NCI-H146 (cell line): Measurements from ENCODE around the gene IL32.

Experiments used
- DNase-seq: peaks from one replicate; lab custom pipeline; 2025; lab: John Stamatoyannopoulos, UW

The IL32 gene

DNA sequence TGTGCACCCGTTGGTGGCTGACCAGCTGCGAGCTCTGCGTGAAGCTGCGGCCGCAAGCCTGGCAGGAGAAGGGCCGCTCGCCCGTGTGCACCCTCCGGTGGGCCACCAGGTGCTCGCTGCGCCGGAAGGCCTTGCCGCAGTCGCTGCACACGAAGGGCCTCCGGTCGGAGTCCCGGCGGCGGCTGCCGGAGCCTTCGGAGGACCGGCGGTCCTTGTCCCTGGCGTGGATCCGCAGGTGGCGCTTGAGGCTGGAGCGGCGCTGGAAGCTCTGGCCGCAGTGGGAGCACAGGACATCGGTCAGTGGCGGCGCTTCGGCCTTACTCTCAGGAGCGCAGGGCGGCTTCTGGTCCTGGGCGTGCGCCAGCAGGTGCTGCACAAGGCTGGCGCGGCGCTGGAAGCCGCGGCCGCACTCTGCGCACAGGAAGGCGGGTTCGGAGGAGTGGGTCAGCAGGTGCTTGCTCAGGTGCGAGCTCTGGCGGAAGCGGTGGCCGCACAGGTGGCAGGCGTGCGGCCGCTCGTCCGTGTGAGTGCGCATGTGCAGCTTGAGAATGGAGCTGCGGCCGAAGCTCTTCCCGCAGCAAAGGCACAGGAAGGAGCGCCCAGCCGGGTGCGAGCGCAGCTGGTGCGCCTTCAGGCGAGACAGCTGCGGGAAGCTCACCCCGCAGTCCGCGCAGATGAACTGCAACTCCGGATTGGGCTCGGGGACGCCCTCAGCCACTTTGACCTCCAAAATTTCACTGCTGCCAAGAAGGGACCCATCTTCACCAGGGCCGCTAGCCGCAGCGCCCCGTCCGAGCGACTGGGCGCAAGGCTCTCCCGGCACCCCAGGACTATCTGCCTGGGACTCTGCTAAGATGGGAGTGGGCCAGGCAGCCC lies 24.5 kb downstream of the IL32 start:
- peak; percentile 24 for DNase-seq

DNA sequence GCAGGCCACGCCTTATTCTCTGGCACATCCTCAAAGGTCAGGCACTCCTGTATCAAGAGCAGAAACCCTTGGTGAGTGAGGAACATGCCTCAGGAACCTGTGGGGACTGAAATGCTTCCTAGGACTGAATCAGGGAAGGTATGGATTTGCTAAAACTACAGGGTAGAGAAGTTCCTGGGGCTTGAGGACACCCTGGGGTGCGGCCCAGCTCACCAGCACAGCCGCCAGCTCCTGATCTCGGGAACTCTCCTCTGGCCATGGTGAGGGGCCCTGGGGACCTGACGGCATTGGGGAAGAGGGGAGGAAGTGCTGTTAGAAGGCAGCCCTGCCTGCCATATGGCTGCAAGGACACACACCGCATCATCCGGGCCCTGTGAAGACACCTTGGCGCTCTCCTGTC lies 26.1 kb downstream of the IL32 start:
- no peak for DNase-seq

DNA sequence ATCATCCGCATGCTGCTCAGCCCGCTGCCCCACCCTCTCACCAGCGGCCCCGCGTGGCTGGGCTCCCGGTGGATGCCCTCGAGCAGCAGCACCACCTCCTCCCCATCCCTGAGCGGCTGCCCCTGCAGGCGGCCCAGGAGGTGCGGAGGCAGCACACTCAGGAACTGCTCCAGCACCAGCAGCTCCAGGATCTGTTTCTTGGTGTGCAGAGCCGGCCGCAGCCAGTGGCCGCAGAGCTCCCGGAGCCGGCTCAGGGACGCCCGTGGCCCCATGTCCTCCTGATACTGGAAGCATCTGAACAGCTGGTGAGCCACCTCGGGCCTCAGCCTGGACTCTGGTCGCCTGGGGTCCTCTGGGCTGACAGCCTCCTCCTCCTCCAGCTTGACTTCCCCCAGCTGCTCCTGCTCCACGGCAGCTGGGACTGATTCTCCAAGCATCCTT lies 27.1 kb downstream of the IL32 start:
- peak; percentile 54 for DNase-seq

DNA sequence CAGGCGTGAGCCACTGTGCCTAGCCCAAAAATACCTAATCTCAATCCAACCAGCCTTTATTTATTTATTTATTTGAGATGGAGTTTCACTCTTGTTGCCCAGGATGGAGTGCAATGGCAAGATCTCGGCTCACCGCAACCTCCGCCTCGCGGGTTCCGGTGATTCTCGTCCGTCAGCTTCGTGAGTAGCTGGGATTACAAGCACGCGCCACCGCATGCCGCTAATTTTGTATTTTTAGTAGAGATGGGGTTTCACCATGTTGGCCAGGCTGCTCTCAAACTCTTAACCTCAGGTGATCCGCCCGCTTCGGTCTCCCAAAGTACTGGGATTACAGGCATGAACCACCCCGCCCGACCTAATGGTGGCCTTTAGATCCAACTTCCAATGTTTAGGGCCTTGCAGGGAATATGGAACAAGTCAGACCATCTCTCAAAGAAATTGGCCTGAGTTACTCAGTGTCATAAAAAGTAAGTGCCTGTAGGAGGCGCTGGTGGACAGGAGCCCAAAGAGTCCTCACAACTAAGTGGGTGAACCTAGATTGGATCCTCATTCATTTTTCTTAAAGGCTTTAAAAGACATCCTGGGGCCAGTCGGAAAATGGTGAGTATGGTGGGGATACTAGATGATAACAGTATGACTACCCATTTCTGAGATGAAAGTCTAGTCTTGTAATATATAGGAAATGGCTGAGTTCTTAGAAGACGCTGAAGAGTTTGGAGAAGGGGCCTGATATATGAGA lies 29.0 kb downstream of the IL32 start:
- peak; percentile 56 for DNase-seq

DNA sequence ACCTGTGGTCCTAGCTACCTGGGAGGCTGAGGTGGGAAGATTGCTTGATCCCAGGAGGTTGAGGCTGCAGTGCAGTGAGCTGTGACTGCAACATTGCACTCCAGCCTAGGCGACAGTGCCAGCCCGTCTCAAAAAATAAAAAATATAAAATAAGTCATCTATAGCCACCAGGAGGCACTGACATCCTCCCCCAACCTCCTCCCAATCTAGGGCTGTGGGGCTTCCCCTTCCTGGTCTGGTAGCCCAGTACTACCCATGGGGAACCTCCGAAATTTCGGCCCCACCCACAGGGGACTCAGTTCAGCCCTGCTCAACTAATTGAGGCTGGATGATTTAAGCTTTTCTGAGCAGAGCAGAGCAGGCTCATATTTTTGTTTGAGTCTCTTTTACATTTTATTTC lies 30.4 kb downstream of the IL32 start:
- DNase-seq: no peak

DNA sequence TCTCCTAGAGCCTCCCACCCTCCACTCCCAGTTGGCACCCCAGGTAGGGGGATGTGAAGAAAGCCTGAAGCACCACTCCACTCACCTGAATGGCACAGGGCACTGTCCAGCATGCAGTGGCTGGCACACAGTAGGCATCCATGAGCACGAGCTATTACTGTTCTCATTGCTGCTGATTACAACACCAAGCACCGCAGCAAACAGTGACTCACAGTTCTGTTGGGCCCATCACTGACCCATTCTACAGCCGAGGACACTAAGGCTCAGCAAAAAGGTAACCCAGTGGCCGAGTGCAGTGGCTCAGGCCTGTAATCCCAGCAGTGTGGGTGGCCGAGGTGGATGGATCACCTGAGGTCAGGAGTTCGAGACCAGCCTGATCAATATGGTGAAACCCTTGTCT lies 30.9 kb downstream of the IL32 start:
- no peak for DNase-seq

DNA sequence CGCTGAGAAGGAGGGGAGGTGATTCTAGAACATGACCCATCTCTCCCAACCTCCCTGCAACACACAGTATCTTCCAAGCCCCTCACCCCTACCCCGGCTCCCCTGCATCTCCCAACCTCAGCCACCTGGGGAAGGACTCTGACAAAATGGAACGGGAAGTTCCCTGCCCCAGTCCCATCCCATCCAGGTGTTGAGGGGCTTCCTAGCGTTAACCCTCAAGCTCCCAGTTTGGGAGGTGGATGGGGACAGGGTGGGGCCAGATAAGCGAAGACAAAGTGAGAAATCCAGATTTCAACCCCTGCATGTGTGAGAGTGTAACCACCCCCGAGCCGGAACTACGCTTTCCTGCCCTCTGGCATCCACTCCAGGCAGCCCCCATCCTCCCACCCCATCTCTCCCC lies 31.8 kb downstream of the IL32 start:
- DNase-seq: no peak

DNA sequence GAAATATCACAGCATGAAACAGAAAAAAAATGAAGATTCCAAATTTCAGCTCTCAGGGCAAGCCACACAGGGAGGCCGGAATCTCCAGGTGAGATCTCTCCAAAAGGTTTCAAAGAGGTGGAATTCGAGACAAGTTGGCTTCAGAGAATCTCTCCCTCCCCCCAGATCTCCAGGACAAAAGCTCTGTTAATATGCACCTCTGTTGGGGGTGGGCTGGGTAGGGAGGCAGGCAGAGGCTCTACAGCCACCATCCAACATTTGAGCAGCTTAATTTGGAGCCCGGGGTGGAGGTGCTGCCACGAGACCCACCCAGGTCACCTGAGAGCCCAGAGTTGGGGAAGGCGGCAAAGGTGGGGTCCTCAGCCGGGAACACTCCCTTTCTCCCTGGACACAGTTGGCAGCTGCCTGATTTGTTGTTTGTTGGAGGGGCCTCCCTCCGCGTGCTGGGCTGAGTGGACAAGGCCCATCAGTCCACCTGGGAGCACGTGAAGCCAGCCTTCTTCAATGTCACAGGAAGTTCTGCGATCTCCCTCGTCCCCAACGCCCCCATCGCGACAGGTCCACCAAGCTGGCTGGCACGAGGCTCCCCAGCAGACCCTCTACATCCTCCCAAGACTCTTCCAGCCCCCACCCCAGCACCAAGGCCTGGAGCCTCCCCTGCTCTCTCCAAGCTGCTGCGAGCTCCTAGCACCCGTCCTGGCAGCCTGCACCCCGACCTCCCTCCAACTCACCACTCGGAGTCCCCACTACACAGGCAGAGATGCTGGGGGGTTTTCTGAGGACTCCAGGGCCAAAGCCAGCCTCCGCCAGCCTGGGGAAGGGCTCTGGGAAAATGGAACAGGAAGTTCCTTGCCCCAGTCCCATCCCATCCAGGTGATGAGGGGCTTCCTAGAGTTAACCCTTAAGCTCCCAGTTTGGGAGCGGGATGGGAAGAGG lies 33.3 kb downstream of the IL32 start, which contains the start of gene ZSCAN10:
ZSCAN10 (minus strand) TSS at position 836 of the 936 bp plus-strand sequence. CDS start 6,357 bp downstream, outside the sequence.
- DNase-seq: no peak

DNA sequence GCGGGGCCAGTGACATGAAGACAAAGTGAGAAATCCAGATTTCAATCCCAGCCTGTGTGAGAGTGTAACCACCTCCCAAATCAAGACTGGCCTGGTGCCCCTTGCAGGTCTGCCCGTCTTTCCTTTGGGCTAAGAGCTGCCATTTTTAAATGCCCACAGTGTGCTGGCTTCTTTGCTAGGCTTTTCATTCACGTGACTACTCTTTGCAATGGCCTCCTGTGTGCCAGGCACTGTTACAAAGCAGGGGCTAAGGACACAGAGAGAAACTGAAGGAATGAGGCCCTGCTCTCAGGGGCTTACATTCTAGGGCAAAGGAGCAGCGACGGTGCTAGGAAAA lies 33.9 kb downstream of the IL32 start:
- no peak for DNase-seq

DNA sequence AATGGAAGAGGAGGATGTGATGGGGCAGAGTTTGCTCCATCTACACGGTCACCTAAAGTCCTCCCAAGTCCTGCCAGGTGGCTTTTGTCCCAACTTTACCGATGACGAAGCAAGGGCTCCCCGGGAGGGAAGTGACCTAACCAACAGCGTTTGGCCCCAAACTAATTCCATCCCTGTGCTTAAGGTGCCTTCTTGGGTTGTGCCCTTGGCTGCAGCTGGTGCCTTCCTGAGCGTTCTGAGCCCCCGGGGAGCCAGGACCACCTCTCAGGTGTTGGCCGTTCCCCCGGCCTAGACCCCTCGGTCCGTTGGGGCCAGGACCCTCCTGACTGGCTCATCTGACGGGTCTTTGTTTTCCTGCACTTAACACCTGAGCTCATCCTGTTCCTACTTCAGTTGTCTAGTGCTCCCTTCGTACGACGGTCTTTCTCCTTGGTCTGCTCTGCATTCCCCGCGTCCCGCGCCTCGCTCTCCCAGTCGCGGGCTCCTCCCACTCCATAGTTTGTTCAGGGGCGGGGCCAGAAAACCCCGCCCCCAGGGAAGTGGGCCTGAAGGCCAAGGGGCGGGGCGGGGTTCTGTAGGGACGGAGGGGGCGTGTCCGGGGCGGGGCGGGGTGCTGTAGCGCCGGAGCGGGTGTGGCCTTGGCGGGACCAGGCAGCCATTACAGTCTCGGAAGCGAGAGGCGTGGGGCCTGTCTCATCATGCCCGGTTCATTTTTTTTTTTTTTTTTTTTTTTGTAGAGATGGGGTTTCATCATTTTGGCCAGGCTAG lies 34.5 kb downstream of the IL32 start:
- DNase-seq: peak; percentile 98

DNA sequence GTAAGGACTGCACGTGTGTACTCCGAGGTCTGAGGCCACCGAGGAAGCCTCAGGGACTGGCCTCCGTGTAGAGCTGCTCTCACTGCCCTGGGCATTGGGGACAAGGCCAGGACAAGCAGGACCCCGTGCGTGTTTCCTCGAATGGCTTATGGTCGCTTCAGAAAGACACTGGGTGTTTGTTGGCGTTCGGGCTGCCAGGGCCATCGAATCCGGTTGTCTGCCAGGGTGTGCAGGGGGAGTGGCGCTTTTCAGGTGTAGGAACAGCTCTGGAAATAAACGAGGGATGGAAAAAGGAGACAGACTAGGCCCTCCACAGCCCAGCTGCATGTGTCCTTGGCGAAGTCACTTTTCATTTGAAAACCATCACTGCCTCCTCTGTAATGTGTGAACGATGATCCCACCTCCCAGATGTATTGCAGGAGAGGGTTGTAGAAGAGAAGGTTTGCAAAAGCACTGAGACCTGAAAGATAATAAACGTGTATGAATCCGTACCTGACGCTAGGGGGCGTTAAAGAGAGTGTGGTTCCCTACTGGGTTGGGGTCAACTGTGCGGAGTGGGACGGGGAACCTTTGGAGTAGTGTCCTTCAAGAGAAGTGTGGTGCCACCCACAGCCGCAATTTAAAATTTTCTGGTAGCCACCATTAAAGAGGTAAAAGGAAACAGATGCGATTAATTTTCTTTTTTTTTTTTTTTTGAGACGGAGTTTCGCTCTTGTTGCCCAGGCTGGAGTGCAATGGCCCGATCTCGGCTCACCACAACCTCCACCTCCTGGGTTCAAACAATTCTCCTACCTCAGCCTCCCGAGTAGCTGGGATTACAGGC lies 35.8 kb downstream of the IL32 start:
- peak; percentile 40 for DNase-seq

DNA sequence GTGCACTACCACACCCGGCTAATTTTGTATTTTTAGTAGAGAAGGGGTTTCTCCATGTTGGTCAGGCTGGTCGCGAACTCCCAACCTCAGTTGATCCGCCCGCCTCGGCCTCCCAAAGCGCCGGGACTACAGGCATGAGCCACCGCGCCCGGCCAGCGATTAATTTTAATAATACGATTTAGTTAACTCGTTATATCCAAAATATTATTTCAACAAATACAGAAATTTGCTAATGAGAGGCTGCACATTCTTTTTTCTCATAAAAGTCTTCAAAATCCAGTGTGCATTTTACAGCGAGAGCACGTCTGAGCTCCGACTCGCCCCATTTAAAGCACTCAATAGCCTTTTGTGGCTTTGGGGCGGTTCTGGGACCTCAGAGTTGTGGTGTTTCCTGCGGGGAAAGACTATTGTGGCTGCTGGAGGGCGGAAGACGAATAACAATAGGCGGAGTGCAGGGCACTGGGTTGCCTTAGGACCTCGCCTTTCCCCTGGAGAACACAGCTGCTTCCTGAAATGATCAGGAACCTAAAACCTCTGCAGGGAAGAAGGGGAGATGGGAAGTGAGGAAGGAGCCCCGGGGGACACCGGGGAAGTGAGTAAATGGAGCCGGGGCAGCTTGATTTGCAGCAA lies 36.5 kb downstream of the IL32 start:
- no peak for DNase-seq

DNA sequence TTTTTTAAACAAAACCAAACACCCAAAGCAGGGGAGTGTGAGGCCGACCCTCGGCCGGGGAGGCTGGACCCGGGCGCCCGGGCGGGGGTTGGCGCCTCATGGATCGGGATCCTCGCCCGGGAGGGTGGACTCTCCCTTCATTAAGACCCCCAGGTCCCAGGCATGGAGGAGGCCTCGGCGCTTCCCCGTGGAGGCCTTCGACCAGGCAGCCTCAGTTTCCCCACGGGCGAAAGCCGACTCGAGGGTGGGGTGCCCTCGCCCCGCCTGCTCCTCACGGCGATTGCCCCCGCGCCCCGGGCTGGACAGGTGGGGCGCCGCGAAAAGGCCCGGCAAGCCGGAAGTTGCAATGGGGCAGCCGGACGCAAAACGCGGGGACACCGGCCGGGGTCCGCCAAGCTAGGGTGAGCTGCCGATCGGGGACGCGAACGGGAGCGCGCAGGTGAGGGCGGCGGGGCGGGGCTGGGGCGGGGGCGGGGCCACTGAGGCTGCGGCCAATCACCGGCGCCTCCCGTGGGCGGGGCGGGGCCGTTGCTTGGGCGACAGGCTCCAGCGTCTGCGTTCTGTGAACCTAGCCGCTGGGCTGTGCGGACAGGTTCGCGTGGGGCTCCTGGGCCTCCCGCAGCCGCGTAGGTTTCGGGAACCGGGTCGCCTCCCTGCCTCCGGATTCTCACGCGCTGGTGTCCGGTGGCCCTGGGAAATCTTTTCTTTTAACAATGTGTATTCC lies 40.9 kb downstream of the IL32 start:
- peak; percentile 97 for DNase-seq

DNA sequence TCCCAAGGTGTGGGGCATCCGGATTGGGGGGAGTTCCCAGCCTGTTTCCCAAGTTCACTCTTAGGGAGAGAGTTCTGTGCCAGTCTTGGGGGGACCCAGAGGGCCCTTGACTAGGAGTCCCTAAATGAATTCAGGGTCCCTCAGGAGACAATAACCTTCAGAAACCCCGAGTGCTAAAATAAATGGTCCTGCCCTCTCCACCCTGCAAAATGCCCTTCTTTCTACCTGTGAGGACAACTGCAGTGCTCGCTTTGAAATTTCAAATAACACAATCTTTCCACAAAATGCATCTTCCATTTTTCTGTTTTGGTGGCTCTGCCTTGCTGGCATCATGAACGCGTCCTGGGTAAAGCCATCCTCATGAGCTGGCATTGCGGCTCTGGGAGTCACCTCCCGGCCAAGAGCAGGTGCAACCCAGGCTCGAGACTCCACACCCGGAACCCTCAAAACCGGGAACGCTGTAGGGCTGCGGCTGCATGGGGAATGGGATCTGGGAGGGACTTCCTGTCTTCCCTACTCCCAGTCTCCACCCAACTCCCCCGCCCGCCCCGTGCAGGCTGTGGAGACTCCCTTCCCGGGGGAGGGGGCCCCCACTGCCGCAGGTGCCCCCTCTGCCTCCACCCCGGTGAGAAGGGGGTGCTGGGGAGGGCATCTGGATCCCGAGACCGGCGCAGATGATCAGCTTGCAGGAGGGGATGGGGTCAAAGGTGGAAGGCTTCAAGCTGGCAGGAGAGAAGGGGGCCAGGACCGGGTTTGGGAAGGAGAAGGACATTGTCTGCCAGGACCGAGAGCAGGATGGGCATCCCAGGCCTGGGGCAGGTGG lies 46.8 kb downstream of the IL32 start, which contains the start of gene ZNF205:
ZNF205 (plus strand) TSS at position 529 of the 823 bp plus-strand sequence. CDS start 845 bp downstream, outside the sequence.
- peak; percentile 93 for DNase-seq

DNA sequence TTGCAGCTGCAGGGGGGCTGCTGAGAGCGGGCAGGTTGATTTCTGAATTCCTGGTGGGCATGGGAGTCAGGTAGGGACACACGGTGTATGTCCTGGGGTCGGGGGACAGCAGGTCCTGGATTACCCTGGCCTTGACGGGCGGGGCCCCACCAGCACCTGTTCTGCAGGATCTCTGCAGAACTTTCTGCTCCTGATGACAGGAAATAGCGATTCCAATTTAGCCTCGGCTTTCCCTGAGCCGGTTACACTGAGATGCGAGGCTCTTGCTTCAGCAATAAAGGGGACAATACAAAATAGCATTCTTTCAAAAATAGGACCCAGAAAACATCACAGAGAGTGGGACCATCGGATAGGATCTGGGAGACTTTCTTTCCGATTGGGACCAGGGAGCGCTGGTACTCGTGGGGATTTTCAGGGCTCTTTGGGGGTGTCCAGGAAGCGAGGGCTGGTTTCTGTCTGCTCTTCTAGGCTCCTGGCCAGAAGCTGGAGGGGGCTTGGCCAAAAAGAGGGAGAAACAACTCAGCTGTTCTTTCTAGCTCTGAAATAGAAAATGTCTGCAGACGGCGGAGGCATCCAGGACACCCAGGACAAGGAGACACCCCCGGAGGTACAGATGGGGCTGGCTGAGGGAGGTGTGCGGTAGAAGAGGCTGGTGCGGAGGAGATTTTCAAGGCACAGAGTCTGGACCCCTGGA lies 47.6 kb downstream of the IL32 start:
- DNase-seq: peak; percentile 56

DNA sequence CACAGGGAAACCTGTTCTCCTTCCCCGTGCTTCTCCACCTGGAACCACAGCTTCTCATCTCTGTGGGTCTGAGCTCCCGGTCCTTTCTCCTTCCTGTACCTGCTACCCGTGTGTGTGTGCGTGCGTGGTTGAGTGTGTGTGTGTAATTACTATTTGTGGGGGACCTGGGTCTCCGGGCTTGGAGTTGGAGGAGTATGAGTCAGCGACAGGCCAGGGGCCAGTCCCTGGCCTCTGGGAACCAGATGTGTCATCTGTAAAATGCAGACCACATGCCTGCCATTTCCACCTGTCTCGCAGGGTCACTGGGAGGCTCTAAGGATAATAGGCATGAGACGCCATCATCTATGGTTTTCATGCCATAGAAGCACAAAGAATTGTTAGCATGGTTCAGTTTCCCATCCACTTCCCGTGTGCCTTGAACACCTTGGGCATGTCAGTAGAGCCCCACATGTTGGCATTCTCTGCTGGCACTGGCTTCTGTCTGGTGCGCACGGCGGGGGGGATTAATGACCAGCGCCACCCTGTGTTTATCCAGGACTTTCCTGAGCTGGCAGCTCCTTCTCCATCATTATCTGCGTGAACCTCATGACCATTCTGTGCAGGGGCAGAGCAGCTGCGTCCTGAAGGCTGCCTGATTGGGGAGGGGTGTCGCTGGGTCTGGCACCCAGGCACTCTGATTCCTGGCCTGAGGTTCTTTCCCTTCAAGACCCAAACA lies 48.5 kb downstream of the IL32 start:
- DNase-seq: no peak

DNA sequence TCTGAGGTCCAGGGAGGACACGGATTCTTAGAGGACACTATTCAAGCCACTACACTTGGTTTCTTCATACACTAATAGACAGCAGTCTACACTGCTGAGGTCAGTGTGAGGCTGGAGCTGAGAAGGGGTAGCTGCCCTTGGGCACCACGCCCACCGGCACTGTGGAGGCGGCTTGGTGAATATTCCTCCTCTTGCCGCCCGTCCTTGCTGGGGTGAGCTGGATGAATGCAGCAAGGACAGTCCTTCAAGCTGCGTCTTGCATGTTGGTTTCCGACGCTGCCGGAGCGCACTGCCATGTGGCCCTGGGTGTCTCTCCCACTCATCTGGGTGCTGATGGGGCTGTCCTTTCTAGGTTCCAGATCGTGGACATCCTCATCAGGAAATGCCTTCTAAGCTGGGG lies 49.6 kb downstream of the IL32 start:
- DNase-seq: no peak
